Measurements from ENCODE around the gene SLC46A3. TPM values are rescaled to one million over a fixed set of nuclear protein-coding genes. Genes with fewer than 3 reads are reported as not detected.
A peak's percentile ranks its signal among the peaks of the same experiment; 100 is the strongest.

SLC46A3 gene
- total RNA-seq, 1 experiment from 2014 or later = 0.84 TPM

GRCh38 chr13:28753946-28754345, 35.2 kb upstream of the SLC46A3 start:
- CTCF ChIA-PET = no interaction called here
- no peak overlapping the region for H3K4me3 ChIP-seq (ENCODE audit: low read length)
- no peaks in the 10 kb centered on the region; the same call in 1 of the 2 replicates for H3K36me3 ChIP-seq (ENCODE audit: low read depth, low read length)
- TSS peak; percentile 15 for BruUV-seq (replicated peaks)
- H3K27me3 ChIP-seq (ENCODE audit: low read length) = no peaks in the 10 kb centered on the region
- no peaks in the 10 kb centered on the region for H3K79me2 ChIP-seq (ENCODE audit: low read length)
- H3K9ac ChIP-seq (ENCODE audit: low read length) = peak overlapping the region; percentile 54
- DNase-seq = no peak
- TF ChIP-seq EZH2phosphoT487 (IDR thresholded peaks at IDR 0.05; ENCODE audit: borderline replicate concordance, low read length) (no peak), EZH2 (IDR thresholded peaks at IDR 0.05; ENCODE audit: low read length, unreplicated experiment) (no peak), CTCF (conservative IDR thresholded peaks at IDR 0.05; ENCODE audit: low read depth, low read length) (no peak)
- intact Hi-C loops (cut with micrococcal nuclease) = loop anchor here (5.0 kb wide), 3 partner anchors 37 to 77 kb away; partner anchors contain the start of gene SLC46A3
- no peaks in the 10 kb centered on the region for H4K20me1 ChIP-seq (ENCODE audit: low read length)
- peak overlapping the region; percentile 76 for H3K27ac ChIP-seq (ENCODE audit: low read length)
- POLR2A ChIA-PET (ENCODE audit: unreplicated experiment) = no interaction called here
- H3K9me3 ChIP-seq (ENCODE audit: low read length) = peaks cover 3% of the 10 kb centered on the region; the same call in 1 of the 2 replicates
- H2AFZ ChIP-seq (ENCODE audit: low read length) = peak overlapping the region; percentile 47
- ATAC-seq = peak; percentile 9
- no peaks in the 10 kb centered on the region for H3F3A ChIP-seq (ENCODE audit: low read length, unreplicated experiment)
- H3K9me2 ChIP-seq (replicated peaks; ENCODE audit: low read length) = no peaks in the 10 kb centered on the region
- no peak overlapping the region for H3K4me2 ChIP-seq (ENCODE audit: low read length)
- H3K4me1 ChIP-seq (ENCODE audit: insufficient read depth, low read length) = peaks cover 26% of the 10 kb centered on the region

DNA sequence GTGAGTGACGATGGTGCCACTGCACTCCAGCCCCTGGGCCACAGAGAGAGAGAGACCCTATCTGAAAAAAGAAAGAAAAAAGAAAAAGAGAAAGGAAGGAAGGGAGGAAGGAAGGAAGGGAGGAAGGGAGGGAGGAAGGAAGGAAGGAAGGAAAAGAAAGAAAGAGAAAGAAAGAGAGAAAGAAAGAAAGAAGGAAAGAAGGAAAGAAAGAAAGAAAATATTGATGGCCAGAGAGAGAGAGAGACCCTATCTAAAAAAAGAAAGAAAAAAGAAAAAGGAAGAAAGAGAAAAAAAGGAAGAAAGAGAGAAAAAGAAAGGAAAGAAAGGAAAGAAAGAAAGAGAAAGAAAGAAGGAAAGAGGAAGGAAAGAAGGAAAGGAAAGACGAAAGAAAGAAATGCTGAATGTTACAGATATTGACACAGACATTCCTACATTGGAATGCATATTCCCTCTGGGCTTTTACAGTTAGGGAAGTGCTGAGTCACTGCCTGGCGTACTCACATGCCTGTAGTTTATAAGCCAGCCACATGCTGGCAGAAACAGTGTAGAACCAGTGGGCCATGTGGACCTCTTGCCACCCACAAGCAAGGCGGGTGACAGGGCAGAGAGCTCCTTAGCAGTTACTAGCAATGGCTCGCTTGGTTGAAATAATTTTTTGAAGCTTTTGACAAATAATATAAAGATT, 34.6 kb upstream of the SLC46A3 start:
- TF ChIP-seq EZH2 (IDR thresholded peaks at IDR 0.05; ENCODE audit: low read length, unreplicated experiment) = no peak
- TF ChIP-seq CTCF (conservative IDR thresholded peaks at IDR 0.05; ENCODE audit: low read depth, low read length) = no peak
- TF ChIP-seq EZH2phosphoT487 (IDR thresholded peaks at IDR 0.05; ENCODE audit: borderline replicate concordance, low read length) = no peak
- Histone ChIP-seq H3K36me3 (ENCODE audit: low read depth, low read length) (no peaks in the 10 kb centered on the region), H4K20me1 (ENCODE audit: low read length) (no peaks in the 10 kb centered on the region), H3K9ac (ENCODE audit: low read length) (peak overlapping the region; percentile 54), H3K4me2 (ENCODE audit: low read length) (peak overlapping the region; percentile 72), H3K27me3 (ENCODE audit: low read length) (no peaks in the 10 kb centered on the region), H3F3A (ENCODE audit: low read length, unreplicated experiment) (no peaks in the 10 kb centered on the region), H3K4me3 (ENCODE audit: low read length) (peak overlapping the region; percentile 44; the same call in 1 of the 2 replicates), H3K4me1 (ENCODE audit: insufficient read depth, low read length) (peaks cover 26% of the 10 kb centered on the region), H3K9me2 (replicated peaks; ENCODE audit: low read length) (no peaks in the 10 kb centered on the region), H3K27ac (ENCODE audit: low read length) (peak overlapping the region; percentile 76), H3K79me2 (ENCODE audit: low read length) (no peaks in the 10 kb centered on the region), H2AFZ (ENCODE audit: low read length) (peak overlapping the region; percentile 47), H3K9me3 (ENCODE audit: low read length) (0 out of 2 replicates have a peak, but pooled peaks cover 3% of the 10 kb centered on the region)
- no TSS peak for BruUV-seq (replicated peaks)
- ChIA-PET CTCF (no interaction called here), POLR2A (ENCODE audit: unreplicated experiment) (no interaction called here)
- peak; percentile 96 for ATAC-seq
- intact Hi-C loops (cut with micrococcal nuclease) = loop anchor here (5.0 kb wide), 3 partner anchors 36 to 76 kb away; partner anchors contain the start of gene SLC46A3
- peak; percentile 92 for DNase-seq

Data from PC-3 (cell line).